ENCODE measurements around the gene C16orf54.
"Not testable (repeated sequence)": the region's sequence is repeated elsewhere in the genome, so short reads cannot be mapped to it uniquely, and the experiment has no call there.

C16orf54 gene

GRCh38 chr16:29767062-29767461, 21.3 kb upstream of the C16orf54 start:
- DNase-seq, result no peak

- DNase-seq, result no peak
Observed at GRCh38 chr16:29766571-29766970, 20.8 kb upstream of the C16orf54 start.

- DNase-seq, result no peak
Observed at GRCh38 chr16:29765167-29766032, 19.6 kb upstream of the C16orf54 start.

- no peak for DNase-seq
Observed at GRCh38 chr16:29763326-29763725, 17.5 kb upstream of the C16orf54 start.

- DNase-seq, result no peak
Observed at GRCh38 chr16:29761882-29762281, 16.1 kb upstream of the C16orf54 start.

- not testable (repeated sequence) for DNase-seq
Observed at GRCh38 chr16:29761280-29761651, 15.5 kb upstream of the C16orf54 start.

GRCh38 chr16:29760567-29761279, 14.9 kb upstream of the C16orf54 start:
- no peak for DNase-seq

GRCh38 chr16:29757950-29758466, 12.2 kb upstream of the C16orf54 start:
- DNase-seq, result no peak

GRCh38 chr16:29757086-29757485, 11.3 kb upstream of the C16orf54 start:
- DNase-seq, result not testable (repeated sequence)

GRCh38 chr16:29756654-29757053, 10.9 kb upstream of the C16orf54 start:
- no peak for DNase-seq

GRCh38 chr16:29753516-29753915, 7.7 kb upstream of the C16orf54 start:
- no peak for DNase-seq

GRCh38 chr16:29748760-29749149, 3.0 kb upstream of the C16orf54 start:
- DNase-seq, result not testable (repeated sequence)

GRCh38 chr16:29747947-29748759, 2.4 kb upstream of the C16orf54 start:
- DNase-seq, result no peak

GRCh38 chr16:29746518-29746917, 728 bp upstream of the C16orf54 start:
- not testable (repeated sequence) for DNase-seq

GRCh38 chr16:29745121-29745852, 503 bp downstream of the C16orf54 start:
- DNase-seq, result peak; percentile 82

- DNase-seq, result peak; percentile 67
Observed at GRCh38 chr16:29744541-29745101, 1.2 kb downstream of the C16orf54 start.

GRCh38 chr16:29743827-29744531, 1.8 kb downstream of the C16orf54 start:
- peak; percentile 69 for DNase-seq

- no peak for DNase-seq
Observed at GRCh38 chr16:29743475-29743826, 2.3 kb downstream of the C16orf54 start.

GRCh38 chr16:29742683-29743275, 3.0 kb downstream of the C16orf54 start:
- no peak for DNase-seq

- not testable (repeated sequence) for DNase-seq
Observed at GRCh38 chr16:29740630-29741015, 5.2 kb downstream of the C16orf54 start.

Data from activated CD8-positive, alpha-beta memory T cell treated with anti-CD3 and anti-CD28 coated beads, Interleukin-2, amount 50 U/mL, for 48 hours (primary cell).